Heart left ventricle (tissue), 16 donors: ENCODE data around the gene FNDC3B. TPM values are rescaled to one million over a fixed set of nuclear protein-coding genes. Genes with fewer than 3 reads are reported as not detected.
A peak's percentile ranks its signal among the peaks of the same experiment; 100 is the strongest.

ENCODE experiments used
- ATAC-seq, 4 donors: fragments of 200-7000 bp; cut with Tn5 transposase; one replicate each; pipeline ENCODE4 v1.9.1; 2020 to 2022; ENCODE audit warnings: moderate library complexity in 4 of 4, mild to moderate bottlenecking in 3 of 4, moderate number of reproducible peaks in 1 of 4
- DNase-seq, 5 donors: peaks; one replicate each; pipeline ENCODE4 v3.0.0-alpha.2; 2020
- H3K27ac ChIP-seq, 12 donors: fragments of 200-600 bp; sonication (generic) in 4 of 12; one replicate each; pipeline versions ENCODE4 v1.5.0 to v1.8.0; 2016 to 2022; ENCODE audit warnings: mild to moderate bottlenecking in 2 of 12
- H3K27me3 ChIP-seq, 9 donors: fragments of 200-600 bp; sonication (generic) in 2 of 9; one replicate each; pipeline versions ENCODE4 v1.5.1 to v1.8.0; 2016 to 2022; ENCODE audit warnings: mild to moderate bottlenecking in 3 of 9
- H3K36me3 ChIP-seq, 9 donors: fragments of 200-600 bp; sonication (generic) in 2 of 9; one replicate each; pipeline versions ENCODE4 v1.5.0 to v1.8.0; 2018 to 2022; ENCODE audit warnings: mild to moderate bottlenecking in 2 of 9
- H3K4me1 ChIP-seq, 12 donors: fragments of 200-600 bp; sonication (generic) in 4 of 12; one replicate each; pipeline versions ENCODE4 v1.5.0 to v1.8.0; 2016 to 2022; ENCODE audit warnings: mild to moderate bottlenecking in 3 of 12
- H3K4me3 ChIP-seq, 12 donors: fragments of 200-600 bp; sonication (generic) in 4 of 12; one replicate each; pipeline versions ENCODE4 v1.5.0 to v1.8.0; 2017 to 2022; ENCODE audit warnings: mild to moderate bottlenecking in 9 of 12, moderate library complexity in 4 of 12
- H3K9me3 ChIP-seq, 12 donors: fragments of 200-600 bp; sonication (generic) in 4 of 12; one replicate each; pipeline versions ENCODE4 v1.5.0 to v1.8.0; 2016 to 2022; ENCODE audit warnings: mild to moderate bottlenecking in 1 of 12
- POLR2A ChIP-seq, 2 donors: fragments of 450-650 bp; IDR thresholded peaks; one replicate each; pipeline ENCODE4 v1.6.1; 2017; ENCODE audit warnings: antibody characterized with exemption in 2 of 2, mild to moderate bottlenecking in 2 of 2, moderate library complexity in 2 of 2
- WGBS, 4 donors: extraction: QIAGEN DNeasy Blood & Tissue Kit in 2 of 4; methylation state at CpG; one replicate each; pipeline versions ENCODE4 v1.1.5 to v1.1.7; 2013 to 2018; 5-methylcytosine and 5-hydroxymethylcytosine counted together
- intact Hi-C, 10 donors: fragments of 100-400 bp; cut with DNase I; formaldehyde crosslinking; loops; one replicate each; pipeline versions ENCODE4 v1.11.1 to v1.14.2; 2022
- polyA plus RNA-seq, 2 donors: library from polyadenylated mRNA; stranded (reverse); fragments of 200-250 nt; gene quantifications; one replicate each; pipeline ENCODE4 v1.2.3, GENCODE V29; 2013
- total RNA-seq, 9 donors: library from RNA; depleted of rRNA in 2 of 9; stranded (reverse); fragments of >200 nt in 2 of 9; fragmentation: NEBNext Ultra II Directional in 3 of 9; extraction: Animal tissue kit (Norgen Biotek cat#: 25700) in 3 of 9; gene quantifications; one replicate each; pipeline versions ENCODE4 v1.1.0 to v1.2.4, GENCODE V29; 2016 to 2023
- TF ChIP-seq, protein P1 (sequence below), 12 donors: fragments of 200-600 bp; sonication (generic) in 4 of 12; IDR thresholded peaks; one replicate each; pipeline versions ENCODE4 v1.5.0 to v1.8.0; 2018 to 2022; ENCODE audit warnings: antibody characterized with exemption in 12 of 12, mild to moderate bottlenecking in 5 of 12
- donor health status: ischemic (EF 13 %, LVEDD 7.1; RV severe dilation, severe dysfunction).
- donor health status: healthy with polysubstance abuse.
- donor health status: DM: no; HTN: yes; CAD: no.
- donor health status: DM: no; HTN: no; CAD: no.
- donor health status: ischemic (EF 25% LVEDD 6.9; RV normal size, moderate dysfunction).
- donor health status: ischemic (EF 25% LVEDD 5.7; RV mildly dilated, moderate dysfunction).
- donor health status: healthy.
- donor health status: DM: yes; HTN: yes; CAD: no.
- donor health status: ischemic (EF 35%, LVEDD 5.7; RV mildly dilated, moderate dysfunction).
- donor health status: nonischemic (EF 11% LVEDD 7.7; RV severe dilation, severe dysfunction).
- donor health status: DM: yes; HTN: yes; CAD: no.
- donor health status: PGD.
- donor health status: ischemic (EF 29% LVEDD 5.4; RV normal size, mild dysfunction).
- donor health status: nonischemic (EF 23%, LVEDD 6.1; RV moderate dilation, normal function).

FNDC3B gene
- total and polyA plus RNA-seq, 11 donors: 9.4 to 113 (median 68.2) TPM

DNA sequence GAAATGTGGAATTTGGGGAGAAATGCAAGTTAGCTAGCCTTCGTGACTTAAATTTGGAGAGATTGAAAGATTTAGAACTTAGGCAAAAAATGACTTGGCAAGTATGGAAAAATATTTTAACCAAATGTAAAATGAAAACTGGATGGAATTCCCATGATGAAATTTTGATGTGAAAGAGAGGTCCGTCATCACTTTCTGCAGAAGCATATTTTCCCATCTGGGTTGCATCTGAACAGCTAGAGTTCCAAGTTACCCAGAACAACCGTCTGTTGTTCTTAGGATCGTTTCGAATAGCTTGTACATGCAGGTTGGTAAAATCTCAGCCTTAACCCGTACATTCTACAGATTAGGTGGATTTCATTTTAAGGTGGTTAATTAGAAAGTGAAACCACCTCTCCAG, 272.6 kb downstream of the FNDC3B start:
- H3K36me3 ChIP-seq: peaks cover 0 to 79% (median 48%) of the 10 kb centered on the region in 9 donors
- intact Hi-C loops: loop anchor here in 1 of 10 donors (10.0 kb wide), 1 partner anchor 267 kb away; no protein-coding TSS in a partner anchor
- TF ChIP-seq POLR2A (IDR thresholded peaks at IDR 0.05): no peak
- TF ChIP-seq, protein P1, sequence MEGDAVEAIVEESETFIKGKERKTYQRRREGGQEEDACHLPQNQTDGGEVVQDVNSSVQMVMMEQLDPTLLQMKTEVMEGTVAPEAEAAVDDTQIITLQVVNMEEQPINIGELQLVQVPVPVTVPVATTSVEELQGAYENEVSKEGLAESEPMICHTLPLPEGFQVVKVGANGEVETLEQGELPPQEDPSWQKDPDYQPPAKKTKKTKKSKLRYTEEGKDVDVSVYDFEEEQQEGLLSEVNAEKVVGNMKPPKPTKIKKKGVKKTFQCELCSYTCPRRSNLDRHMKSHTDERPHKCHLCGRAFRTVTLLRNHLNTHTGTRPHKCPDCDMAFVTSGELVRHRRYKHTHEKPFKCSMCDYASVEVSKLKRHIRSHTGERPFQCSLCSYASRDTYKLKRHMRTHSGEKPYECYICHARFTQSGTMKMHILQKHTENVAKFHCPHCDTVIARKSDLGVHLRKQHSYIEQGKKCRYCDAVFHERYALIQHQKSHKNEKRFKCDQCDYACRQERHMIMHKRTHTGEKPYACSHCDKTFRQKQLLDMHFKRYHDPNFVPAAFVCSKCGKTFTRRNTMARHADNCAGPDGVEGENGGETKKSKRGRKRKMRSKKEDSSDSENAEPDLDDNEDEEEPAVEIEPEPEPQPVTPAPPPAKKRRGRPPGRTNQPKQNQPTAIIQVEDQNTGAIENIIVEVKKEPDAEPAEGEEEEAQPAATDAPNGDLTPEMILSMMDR (IDR thresholded peaks at IDR 0.05): no peak
- no peaks in the 10 kb centered on the region for H3K27me3 ChIP-seq
- 68 to 77% (median 69%) methylated on average over 6 of the region's 6 CpGs for WGBS, 4 donors
- peaks cover 4 to 59% (median 51%) of the 10 kb centered on the region in 12 donors for H3K4me1 ChIP-seq
- DNase-seq (no peak), ATAC-seq (peak in 1 of 4 donors; percentile 27)
- peak overlapping the region in 8 of 12 donors; percentile 40 to 89 (median 83) for H3K27ac ChIP-seq
- H3K4me3 ChIP-seq: no peak overlapping the region
- H3K9me3 ChIP-seq: no peaks in the 10 kb centered on the region

- Histone ChIP-seq H3K36me3 (peaks cover 0 to 72% (median 41%) of the 10 kb centered on the region in 9 donors), H3K9me3 (no peaks in the 10 kb centered on the region), H3K4me3 (no peak overlapping the region), H3K4me1 (peaks cover 9 to 62% (median 53%) of the 10 kb centered on the region in 12 donors), H3K27me3 (no peaks in the 10 kb centered on the region), H3K27ac (peak overlapping the region in 9 of 12 donors; percentile 61 to 91 (median 83))
- 73 to 80% (median 77%) methylated on average over 5 of the region's 5 CpGs for WGBS, 4 donors
- DNase-seq: no peak
- ATAC-seq: no peak
- intact Hi-C loops: loop anchor here in 1 of 10 donors (10.0 kb wide), 1 partner anchor 268 kb away; no protein-coding TSS in a partner anchor
- TF ChIP-seq, protein P1 (IDR thresholded peaks at IDR 0.05): no peak
- no peak for TF ChIP-seq POLR2A (IDR thresholded peaks at IDR 0.05)
These were observed 273.3 kb downstream of the FNDC3B start for GRCh38 chr3:172312711-172313110.

DNA sequence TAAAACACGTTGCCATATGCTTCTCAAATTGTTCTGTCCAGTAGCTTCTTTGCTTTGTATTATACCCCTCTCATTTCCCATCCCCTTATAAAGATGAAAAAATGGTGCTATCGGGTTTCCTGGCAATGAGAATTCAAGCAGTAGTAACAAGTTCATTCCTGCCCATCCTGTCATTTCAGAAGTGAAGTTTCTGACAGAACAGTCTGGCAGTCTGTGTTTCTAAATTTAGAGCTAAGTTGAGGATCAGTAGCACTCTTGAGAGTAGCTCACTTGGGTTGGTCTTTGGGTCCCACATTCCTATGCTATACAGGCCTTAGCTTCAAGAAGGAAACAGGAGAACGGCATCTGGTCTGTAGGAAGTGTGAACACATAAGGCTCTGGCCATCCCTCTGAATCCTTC, 274.3 kb downstream of the FNDC3B start:
- peaks cover 0 to 63% (median 31%) of the 10 kb centered on the region in 9 donors for H3K36me3 ChIP-seq
- no peaks in the 10 kb centered on the region for H3K9me3 ChIP-seq
- ATAC-seq (peak in 2 of 4 donors; percentile 18 to 40), DNase-seq (no peak)
- no peaks in the 10 kb centered on the region for H3K27me3 ChIP-seq
- peaks cover 18 to 71% (median 63%) of the 10 kb centered on the region in 12 donors for H3K4me1 ChIP-seq
- TF ChIP-seq, protein P1 (IDR thresholded peaks at IDR 0.05): no peak
- TF ChIP-seq POLR2A (IDR thresholded peaks at IDR 0.05): no peak
- H3K27ac ChIP-seq: peak overlapping the region; percentile 35 to 91 (median 82)
- WGBS, 4 donors: 39 to 46% (median 43%) methylated on average over 3 of the region's 3 CpGs
- intact Hi-C loops: loop anchor here in 1 of 10 donors (10.0 kb wide), 1 partner anchor 269 kb away; no protein-coding TSS in a partner anchor
- no peak overlapping the region for H3K4me3 ChIP-seq

DNA sequence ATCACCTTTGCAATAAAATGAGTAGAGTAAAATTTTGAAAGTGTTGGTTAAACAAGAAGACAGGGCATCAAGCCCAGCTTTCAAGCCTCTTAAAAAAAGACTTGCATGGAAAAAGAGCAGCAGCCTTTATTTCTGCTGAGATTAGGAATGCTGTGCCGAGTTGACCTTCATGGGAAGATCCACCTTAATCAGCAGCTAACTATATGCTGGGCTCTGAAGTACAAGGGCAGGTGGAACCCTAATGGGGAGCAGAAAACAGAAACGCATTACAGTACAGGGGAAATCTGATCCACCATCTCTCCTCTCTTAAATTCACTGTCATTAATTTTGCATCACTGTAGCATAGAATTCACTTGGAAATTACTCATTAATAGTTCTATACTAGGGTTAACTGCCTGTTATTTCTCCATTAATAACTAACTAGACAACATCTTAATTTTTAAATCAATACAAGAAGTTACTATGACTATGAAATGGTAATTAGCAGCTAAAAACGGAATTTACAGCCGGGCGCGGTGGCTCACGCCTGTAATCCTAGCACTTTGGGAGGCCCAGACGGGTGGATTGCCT, 275.3 kb downstream of the FNDC3B start:
- no peak for ATAC-seq
- WGBS, 4 donors: 83 to 93% (median 86%) methylated on average over 8 of the region's 8 CpGs
- peaks cover 20 to 81% (median 71%) of the 10 kb centered on the region in 12 donors for H3K4me1 ChIP-seq
- no peaks in the 10 kb centered on the region for H3K9me3 ChIP-seq
- no peak overlapping the region for H3K4me3 ChIP-seq
- DNase-seq: no peak
- no peaks in the 10 kb centered on the region for H3K27me3 ChIP-seq
- TF ChIP-seq, protein P1 (IDR thresholded peaks at IDR 0.05): no peak
- TF ChIP-seq POLR2A (IDR thresholded peaks at IDR 0.05): no peak
- intact Hi-C loops: loop anchor here in 1 of 10 donors (10.0 kb wide), 1 partner anchor 270 kb away; no protein-coding TSS in a partner anchor
- H3K27ac ChIP-seq: peak overlapping the region; percentile 31 to 91 (median 83)
- peaks cover 0 to 60% (median 21%) of the 10 kb centered on the region in 9 donors for H3K36me3 ChIP-seq
